ENCODE results near the gene STK33.

DNA sequence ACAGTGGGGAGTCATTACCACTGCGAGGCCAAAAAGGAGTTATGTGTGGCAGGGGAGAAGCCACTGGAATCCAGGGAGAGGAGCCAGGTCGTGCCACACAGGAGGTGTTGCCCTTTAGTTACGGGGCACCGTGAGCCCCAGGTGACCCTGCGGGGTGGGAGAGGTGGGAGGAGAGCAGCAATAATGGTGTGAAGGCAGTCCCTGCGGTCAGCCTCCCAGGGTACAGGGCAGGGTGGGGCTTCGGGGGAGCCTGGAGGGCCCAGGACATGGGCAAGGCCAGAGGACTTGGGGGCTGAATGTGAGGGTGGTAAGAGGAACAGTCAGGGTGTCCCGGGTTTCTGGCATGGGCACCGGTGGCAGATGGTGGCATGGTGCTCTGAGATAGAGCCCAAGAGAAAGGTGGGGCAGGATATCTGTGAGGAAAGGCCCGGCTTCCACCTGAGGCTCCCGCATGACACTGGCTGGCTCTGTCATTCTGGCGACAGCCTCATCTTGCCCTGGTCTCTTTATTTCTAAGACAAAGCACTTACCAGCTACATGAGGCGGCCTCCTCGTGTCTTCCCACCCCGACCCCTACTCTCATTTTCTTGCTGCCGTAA, 247.8 kb downstream of the STK33 start:
- no peak for TF ChIP-seq CTCF (IDR thresholded peaks at IDR 0.05)
- no peak for TF ChIP-seq POLR2A (IDR thresholded peaks at IDR 0.05)

Measured in esophagus squamous epithelium (tissue), 4 donors.